Neural cell (in vitro differentiated cells): Measurements from ENCODE around the gene SPAG16.

Experiments
- CTCF ChIP-seq: fragments of 450-650 bp; IDR thresholded peaks from 2 replicates; pipeline ENCODE4 v1.5.1; 2014; ENCODE audit warnings: antibody characterized with exemption, mild to moderate bottlenecking, moderate library complexity; ENCODE audit not compliant: poor library complexity, severe bottlenecking
- EP300 ChIP-seq: fragments of 450-650 bp; conservative IDR thresholded peaks from 2 replicates; pipeline ENCODE4 v1.6.1; 2014; ENCODE audit warnings: antibody characterized with exemption, mild to moderate bottlenecking, moderate library complexity; ENCODE audit not compliant: poor library complexity, severe bottlenecking

GRCh38 chr2:214358506-214358905 lies 1074.2 kb downstream of the SPAG16 start:
- TF ChIP-seq CTCF, result no peak
- TF ChIP-seq EP300, result no peak
